GM06990 (cell line): ENCODE data around the gene CAMK2B.

Source experiments
- DNase-seq: peaks from one replicate; pipeline ENCODE4 v3.0.0-alpha.2; 2011; ENCODE audit not compliant: insufficient read length; ENCODE audit errors: extremely low read depth
- H3K27me3 ChIP-seq: replicated peaks from 2 replicates; pipeline ENCODE4 v1.6.0; 2011; ENCODE audit warnings: low read length; ENCODE audit not compliant: control insufficient read depth, insufficient read depth
- H3K36me3 ChIP-seq: 2 replicates; pipeline ENCODE4 v1.5.1; 2011; ENCODE audit warnings: low read length; ENCODE audit not compliant: control insufficient read depth, insufficient read depth
- H3K4me3 ChIP-seq: replicated peaks from 2 replicates; pipeline ENCODE4 v1.5.1; 2011; ENCODE audit warnings: low read depth, mild to moderate bottlenecking, control low read depth, low read length
- CTCF ChIP-seq: IDR thresholded peaks from 2 replicates; pipeline ENCODE4 v1.5.1; 2011; ENCODE audit warnings: low read length, control low read depth, mild to moderate bottlenecking, inconsistent platforms; ENCODE audit not compliant: insufficient read depth, poor library complexity, severe bottlenecking

Gene CAMK2B

GRCh38 chr7:44220046-44220357 is 105.4 kb downstream of the CAMK2B start:
- H3K27me3 ChIP-seq, result no peaks in the 10 kb centered on the region
- TF ChIP-seq CTCF, result no peak
- no peak for DNase-seq
- no peaks in the 10 kb centered on the region for H3K36me3 ChIP-seq
- H3K4me3 ChIP-seq, result no peak overlapping the region

- H3K27me3 ChIP-seq, result no peaks in the 10 kb centered on the region
- H3K36me3 ChIP-seq, result no peaks in the 10 kb centered on the region; the same call in 1 of the 2 replicates
- no peak for TF ChIP-seq CTCF
- H3K4me3 ChIP-seq, result no peak overlapping the region
- no peak for DNase-seq
Measured at GRCh38 chr7:44219371-44220045, 105.9 kb downstream of the CAMK2B start.

- Histone ChIP-seq H3K36me3 (peaks cover 2% of the 10 kb centered on the region), H3K27me3 (no peaks in the 10 kb centered on the region), H3K4me3 (no peak overlapping the region)
- TF ChIP-seq CTCF, result no peak
- DNase-seq, result no peak
Measured at GRCh38 chr7:44218418-44219201, 106.8 kb downstream of the CAMK2B start.

- H3K4me3 ChIP-seq, result no peak overlapping the region
- no peak for TF ChIP-seq CTCF
- no peak for DNase-seq
- no peaks in the 10 kb centered on the region for H3K27me3 ChIP-seq
- H3K36me3 ChIP-seq, result peaks cover 8% of the 10 kb centered on the region
Measured at GRCh38 chr7:44217852-44218402, 107.5 kb downstream of the CAMK2B start.

- peaks cover 11% of the 10 kb centered on the region for H3K36me3 ChIP-seq
- H3K4me3 ChIP-seq, result no peak overlapping the region
- no peak for TF ChIP-seq CTCF
- no peaks in the 10 kb centered on the region for H3K27me3 ChIP-seq
- no peak for DNase-seq
Measured at GRCh38 chr7:44217223-44217714, 108.1 kb downstream of the CAMK2B start.
